Activated CD4-positive, alpha-beta memory T cell treated with anti-CD3 and anti-CD28 coated beads, Interleukin-2, amount 10 ng/mL, durations not matched to agents 7 days and 5 days (primary cell): ENCODE data around the gene ANG. TPM values are rescaled to one million over a fixed set of nuclear protein-coding genes. Genes with fewer than 3 reads are reported as not detected.
A peak's percentile ranks its signal among the peaks of the same experiment; 100 is the strongest.
"Not testable (repeated sequence)": the region's sequence is repeated elsewhere in the genome, so short reads cannot be mapped to it uniquely, and the experiment has no call there.

Experiments used
- CTCF ChIA-PET: fragments of 350-600 bp; sonication (Branson Sonifier 250); formaldehyde crosslinking; loops from one replicate; lab custom pipeline; 2021; ENCODE audit warnings: antibody characterized with exemption, inconsistent platforms; lab: Charles Lee
- POLR2A ChIA-PET: fragments of 350-600 bp; sonication (Branson Sonifier 250); formaldehyde crosslinking; loops from one replicate; lab custom pipeline; 2021; ENCODE audit warnings: antibody characterized with exemption; lab: Charles Lee
- DNase-seq: peaks from one replicate; pipeline ENCODE4 v3.0.0-alpha.2; 2020
- H3K27ac Mint-ChIP-seq: one replicate; pipeline ENCODE4 v1.8.0; 2021; ENCODE audit warnings: mild to moderate bottlenecking, mixed read lengths
- H3K27me3 Mint-ChIP-seq: one replicate; pipeline ENCODE4 v1.8.0; 2021; ENCODE audit warnings: mixed read lengths
- H3K36me3 Mint-ChIP-seq: one replicate; pipeline ENCODE4 v1.8.0; 2021; ENCODE audit warnings: low read depth, mixed read lengths
- H3K4me1 Mint-ChIP-seq: one replicate; pipeline ENCODE4 v1.8.0; 2021; ENCODE audit warnings: mixed read lengths
- H3K4me3 Mint-ChIP-seq: one replicate; pipeline ENCODE4 v1.8.0; 2021; ENCODE audit warnings: mild to moderate bottlenecking, mixed read lengths
- H3K9me3 Mint-ChIP-seq: one replicate; pipeline ENCODE4 v1.8.0; 2021; ENCODE audit warnings: mixed read lengths
- total RNA-seq, 2 experiments: library from RNA; stranded (reverse); gene quantifications; one replicate each; pipeline ENCODE4 v1.2.3, GENCODE V29; 2021

ANG gene
- total RNA-seq, 2 experiments from 2014 or later = 4.9 to 5.5 TPM

GRCh38 chr14:20659336-20659735 lies 29.2 kb upstream of the ANG start:
- ChIA-PET CTCF (interaction anchor here (1.4 to 14.0 kb wide), 3 partner anchors 20 to 198 kb away, joined by 4 to 179 read pairs (median 122); partner anchors contain the start of genes ANG and RNASE4), POLR2A (interaction anchor here (1.1 to 3.9 kb wide), 2 partner anchors 23 to 32 kb away, joined by 4 to 31 read pairs; partner anchors contain the start of gene RNASE4)
- Mint-ChIP-seq H3K27me3 (peaks cover 37% of the 10 kb centered on the region), H3K9me3 (no peaks in the 10 kb centered on the region), H3K27ac (no peak overlapping the region), H3K4me1 (peaks cover 49% of the 10 kb centered on the region), H3K36me3 (no peaks in the 10 kb centered on the region), H3K4me3 (no peak overlapping the region)
- DNase-seq = no peak

GRCh38 chr14:20659813-20660395 lies 28.7 kb upstream of the ANG start:
- H3K4me1 Mint-ChIP-seq = peaks cover 49% of the 10 kb centered on the region
- no peaks in the 10 kb centered on the region for H3K9me3 Mint-ChIP-seq
- ChIA-PET CTCF (interaction anchor here (1.4 to 14.0 kb wide), 3 partner anchors 20 to 198 kb away, joined by 4 to 179 read pairs (median 122); partner anchors contain the start of genes ANG and RNASE4), POLR2A (interaction anchor here (1.1 to 3.9 kb wide), 2 partner anchors 22 to 31 kb away, joined by 4 to 31 read pairs; partner anchors contain the start of gene RNASE4)
- H3K27ac Mint-ChIP-seq = no peak overlapping the region
- H3K4me3 Mint-ChIP-seq = no peak overlapping the region
- no peak for DNase-seq
- H3K27me3 Mint-ChIP-seq = peaks cover 34% of the 10 kb centered on the region
- H3K36me3 Mint-ChIP-seq = no peaks in the 10 kb centered on the region

GRCh38 chr14:20661197-20661596 lies 27.4 kb upstream of the ANG start:
- Mint-ChIP-seq H3K27ac (no peak overlapping the region), H3K27me3 (peaks cover 22% of the 10 kb centered on the region), H3K9me3 (no peaks in the 10 kb centered on the region), H3K4me1 (peaks cover 55% of the 10 kb centered on the region), H3K36me3 (no peaks in the 10 kb centered on the region), H3K4me3 (no peak overlapping the region)
- no peak for DNase-seq
- ChIA-PET POLR2A (interaction anchor here (0.7 to 2.7 kb wide), 2 partner anchors 20 kb away, joined by 3 to 20 read pairs; no protein-coding TSS in a partner anchor), CTCF (interaction anchor here (1.1 to 14.0 kb wide), 3 partner anchors 19 to 36 kb away, joined by 3 to 179 read pairs (median 122); partner anchors contain the start of genes ANG and RNASE4)

GRCh38 chr14:20662968-20663732 lies 25.4 kb upstream of the ANG start:
- Mint-ChIP-seq H3K4me1 (peaks cover 57% of the 10 kb centered on the region), H3K27ac (peak overlapping the region; percentile 27), H3K27me3 (peaks cover 7% of the 10 kb centered on the region), H3K4me3 (peak overlapping the region; percentile 76), H3K36me3 (peaks cover 6% of the 10 kb centered on the region), H3K9me3 (no peaks in the 10 kb centered on the region)
- ChIA-PET CTCF (interaction anchor here (0.6 to 14.0 kb wide), 6 partner anchors 10 to 335 kb away, joined by 3 to 179 read pairs (median 5); partner anchors contain the start of genes ANG and RNASE4), POLR2A (interaction anchor here (0.6 to 2.7 kb wide), 5 partner anchors 18 to 28 kb away, joined by 3 to 20 read pairs (median 8); partner anchors contain the start of genes ANG and RNASE4)
- peak; percentile 87 for DNase-seq

- H3K4me3 Mint-ChIP-seq, H3K27me3 Mint-ChIP-seq, H3K27ac Mint-ChIP-seq, H3K9me3 Mint-ChIP-seq, POLR2A ChIA-PET, DNase-seq: not testable (repeated sequence)
- Mint-ChIP-seq H3K36me3 (peaks cover 13% of the 10 kb centered on the region), H3K4me1 (peaks cover 64% of the 10 kb centered on the region)
- CTCF ChIA-PET = interaction anchor here (11.0 to 14.0 kb wide), 2 partner anchors 13 to 25 kb away, joined by 122 to 179 read pairs; partner anchors contain the start of genes ANG and RNASE4
These were observed 22.1 kb upstream of the ANG start for GRCh38 chr14:20666400-20666961.

GRCh38 chr14:20667957-20668356 lies 20.6 kb upstream of the ANG start:
- peak; percentile 34 for DNase-seq
- no peaks in the 10 kb centered on the region for H3K9me3 Mint-ChIP-seq
- POLR2A ChIA-PET = interaction anchor here (1.1 to 3.5 kb wide), 4 partner anchors 15 to 325 kb away, joined by 3 to 69 read pairs (median 4); partner anchors contain the start of genes PARP2 and RNASE4
- CTCF ChIA-PET = interaction anchor here (0.6 to 2.3 kb wide), 5 partner anchors 13 to 191 kb away, joined by 3 to 16 read pairs (median 3); no protein-coding TSS in a partner anchor
- peak overlapping the region; percentile 78 for H3K27ac Mint-ChIP-seq
- peaks cover 58% of the 10 kb centered on the region for H3K4me1 Mint-ChIP-seq
- H3K27me3 Mint-ChIP-seq = peaks cover 1% of the 10 kb centered on the region
- H3K4me3 Mint-ChIP-seq = peak overlapping the region; percentile 26
- peaks cover 13% of the 10 kb centered on the region for H3K36me3 Mint-ChIP-seq

GRCh38 chr14:20668969-20669368 lies 19.6 kb upstream of the ANG start:
- Mint-ChIP-seq H3K27ac (no peak overlapping the region), H3K36me3 (peaks cover 13% of the 10 kb centered on the region), H3K4me3 (no peak overlapping the region), H3K27me3 (no peaks in the 10 kb centered on the region), H3K4me1 (peaks cover 52% of the 10 kb centered on the region), H3K9me3 (no peaks in the 10 kb centered on the region)
- CTCF ChIA-PET = interaction anchor here (1.3 to 2.3 kb wide), 3 partner anchors 11 to 23 kb away, joined by 3 to 16 read pairs (median 13); no protein-coding TSS in a partner anchor
- POLR2A ChIA-PET = interaction anchor here (1.1 to 3.5 kb wide), 3 partner anchors 10 to 113 kb away, joined by 3 to 69 read pairs (median 3); partner anchors contain the start of gene RNASE4
- DNase-seq = no peak

- H3K27ac Mint-ChIP-seq = no peak overlapping the region
- H3K4me3 Mint-ChIP-seq = no peak overlapping the region
- H3K9me3 Mint-ChIP-seq = no peaks in the 10 kb centered on the region
- POLR2A ChIA-PET = interaction anchor here (1.2 kb wide), 1 partner anchor 10 kb away, joined by 4 read pairs; no protein-coding TSS in a partner anchor
- no peak for DNase-seq
- peaks cover 10% of the 10 kb centered on the region for H3K36me3 Mint-ChIP-seq
- CTCF ChIA-PET = interaction anchor here (1.5 kb wide), 1 partner anchor 10 kb away, joined by 6 read pairs; no protein-coding TSS in a partner anchor
- H3K4me1 Mint-ChIP-seq = peaks cover 48% of the 10 kb centered on the region
- no peaks in the 10 kb centered on the region for H3K27me3 Mint-ChIP-seq
These were observed 16.8 kb upstream of the ANG start for GRCh38 chr14:20671597-20672283.

GRCh38 chr14:20675669-20676068 lies 12.9 kb upstream of the ANG start:
- Mint-ChIP-seq H3K36me3 (no peaks in the 10 kb centered on the region), H3K4me3 (no peak overlapping the region), H3K9me3 (no peaks in the 10 kb centered on the region), H3K27ac (no peak overlapping the region), H3K4me1 (peaks cover 24% of the 10 kb centered on the region), H3K27me3 (no peaks in the 10 kb centered on the region)
- ChIA-PET POLR2A (interaction anchor here (2.2 kb wide), 1 partner anchor 9 kb away, joined by 9 read pairs; the partner anchor contains the start of gene RNASE4), CTCF (interaction anchor here (2.4 to 13.8 kb wide), 2 partner anchors 16 kb away, joined by 10 to 179 read pairs; no protein-coding TSS in a partner anchor)
- DNase-seq = no peak

- CTCF ChIA-PET = interaction anchor here (2.4 to 13.8 kb wide), 2 partner anchors 16 to 17 kb away, joined by 10 to 179 read pairs; no protein-coding TSS in a partner anchor
These were observed 12.5 kb upstream of the ANG start for GRCh38 chr14:20676072-20676471.

GRCh38 chr14:20679907-20680306 lies 8.7 kb upstream of the ANG start:
- POLR2A ChIA-PET = interaction anchor here (1.5 to 6.7 kb wide), 8 partner anchors 11 to 224 kb away, joined by 4 to 69 read pairs (median 14); partner anchors contain the start of genes APEX1, OSGEP, PIP4P1 and PNP
- Mint-ChIP-seq H3K4me1 (peaks cover 11% of the 10 kb centered on the region), H3K27ac (no peak overlapping the region), H3K9me3 (no peaks in the 10 kb centered on the region), H3K27me3 (no peaks in the 10 kb centered on the region), H3K36me3 (no peaks in the 10 kb centered on the region), H3K4me3 (no peak overlapping the region)
- CTCF ChIA-PET = interaction anchor here (1.3 to 13.8 kb wide), 5 partner anchors 12 to 194 kb away, joined by 3 to 179 read pairs (median 20); no protein-coding TSS in a partner anchor
- DNase-seq = no peak

More at GRCh38 chr14:20676072-20676471, 12.5 kb upstream of the ANG start:
- Mint-ChIP-seq H3K9me3 (no peaks in the 10 kb centered on the region), H3K36me3 (no peaks in the 10 kb centered on the region), H3K4me3 (no peak overlapping the region), H3K27me3 (no peaks in the 10 kb centered on the region), H3K27ac (no peak overlapping the region), H3K4me1 (peaks cover 20% of the 10 kb centered on the region)
- no peak for DNase-seq
- POLR2A ChIA-PET = interaction anchor here (2.2 kb wide), 1 partner anchor 9 kb away, joined by 9 read pairs; the partner anchor contains the start of gene RNASE4
